AG04450 (cell line): ENCODE data around the gene FOXD1. TPM values are rescaled to one million over a fixed set of nuclear protein-coding genes. Genes with fewer than 3 reads are reported as not detected.
A peak's percentile ranks its signal among the peaks of the same experiment; 100 is the strongest.

Experiments used
- CTCF ChIA-PET: fragments of 300-600, 350-600 bp; formaldehyde crosslinking; extraction: SDS; loops from one replicate; lab custom pipeline; 2022; ENCODE audit warnings: antibody characterized with exemption, inconsistent platforms; lab: Charles Lee
- POLR2A ChIA-PET: fragments of 350-600 bp; formaldehyde crosslinking; extraction: SDS; loops from one replicate; lab custom pipeline; 2021; ENCODE audit warnings: antibody characterized with exemption, inconsistent platforms; lab: Yijun Ruan, JAX
- DNase-seq: peaks from one replicate; pipeline ENCODE4 v3.0.0-alpha.2; 2011; ENCODE audit warnings: low read depth, low spot score
- H3K27ac ChIP-seq: one replicate; pipeline ENCODE4 v1.5.1; 2012; ENCODE audit warnings: low read depth, low read length, control low read depth
- H3K27me3 ChIP-seq: one replicate; pipeline ENCODE4 v1.6.0; 2012; ENCODE audit warnings: low read length; ENCODE audit not compliant: control insufficient read depth, insufficient read depth
- H3K4me3 ChIP-seq: 2 replicates; pipeline ENCODE4 v1.5.1; 2011; ENCODE audit warnings: mild to moderate bottlenecking, low read depth, low read length, control low read depth
- H3K9me3 ChIP-seq: 2 replicates; pipeline ENCODE4 v1.5.1; 2012; ENCODE audit warnings: low read length; ENCODE audit not compliant: control insufficient read depth, insufficient read depth
- CTCF ChIP-seq: IDR thresholded peaks from 2 replicates; pipeline ENCODE4 v1.5.1; 2011; ENCODE audit warnings: low read depth, low read length, control low read depth, inconsistent platforms
- polyA plus RNA-seq: library from polyadenylated mRNA; depleted of rRNA; stranded (reverse); fragments of >200 nt; gene quantifications from 2 replicates; pipeline ENCODE4 v1.2.3, GENCODE V29; 2011

FOXD1 gene
- polyA plus RNA-seq, 1 experiment = 8.4 TPM

GRCh38 chr5:73484511-73484910 lies 35.9 kb upstream of the FOXD1 start:
- ChIA-PET CTCF (no interaction called here), POLR2A (no interaction called here)
- no peak for TF ChIP-seq CTCF
- Histone ChIP-seq H3K27ac (no peak overlapping the region), H3K4me3 (no peak overlapping the region), H3K9me3 (no peaks in the 10 kb centered on the region), H3K27me3 (peaks cover 7% of the 10 kb centered on the region)
- DNase-seq = no peak

GRCh38 chr5:73483676-73484075 lies 35.1 kb upstream of the FOXD1 start:
- H3K4me3 ChIP-seq = no peak overlapping the region
- TF ChIP-seq CTCF = no peak
- no peak overlapping the region for H3K27ac ChIP-seq
- POLR2A ChIA-PET = no interaction called here
- DNase-seq = no peak
- peaks cover 7% of the 10 kb centered on the region for H3K27me3 ChIP-seq
- H3K9me3 ChIP-seq = no peaks in the 10 kb centered on the region
- CTCF ChIA-PET = interaction anchor here (0.6 to 1.6 kb wide), 2 partner anchors 13 to 296 kb away, joined by 4 to 5 read pairs; no protein-coding TSS in a partner anchor

GRCh38 chr5:73482383-73483136 lies 34.0 kb upstream of the FOXD1 start:
- H3K4me3 ChIP-seq = no peak overlapping the region
- POLR2A ChIA-PET = no interaction called here

GRCh38 chr5:73480500-73480899 lies 31.9 kb upstream of the FOXD1 start:
- no peak for TF ChIP-seq CTCF
- Histone ChIP-seq H3K9me3 (no peaks in the 10 kb centered on the region), H3K4me3 (no peak overlapping the region), H3K27ac (no peak overlapping the region), H3K27me3 (peaks cover 8% of the 10 kb centered on the region)
- no peak for DNase-seq
- CTCF ChIA-PET = no interaction called here
- POLR2A ChIA-PET = no interaction called here

More at GRCh38 chr5:73482383-73483136, 34.0 kb upstream of the FOXD1 start:
- DNase-seq = peak; percentile 47
- CTCF ChIA-PET = interaction anchor here (0.9 to 1.6 kb wide), 2 partner anchors 8 to 14 kb away, joined by 3 to 5 read pairs; no protein-coding TSS in a partner anchor
- Histone ChIP-seq H3K27ac (no peak overlapping the region), H3K9me3 (no peaks in the 10 kb centered on the region), H3K27me3 (peaks cover 5% of the 10 kb centered on the region)
- TF ChIP-seq CTCF = no peak

- no peak for TF ChIP-seq CTCF
- Histone ChIP-seq H3K4me3 (no peak overlapping the region), H3K9me3 (no peaks in the 10 kb centered on the region), H3K27ac (no peak overlapping the region), H3K27me3 (peaks cover 7% of the 10 kb centered on the region)
- ChIA-PET CTCF (interaction anchor here (0.7 to 1.1 kb wide), 2 partner anchors 21 to 64 kb away, joined by 3 read pairs; no protein-coding TSS in a partner anchor), POLR2A (no interaction called here)
- DNase-seq = no peak
Observed at GRCh38 chr5:73472116-73472515, 23.5 kb upstream of the FOXD1 start.
